NCI-H1105 treated with DMSO at 0.1 percent for 48 hours (cell line): Measurements from ENCODE around the gene CAMP.
"Not testable (repeated sequence)": the region's sequence is repeated elsewhere in the genome, so short reads cannot be mapped to it uniquely, and the experiment has no call there.

ENCODE experiments used
- DNase-seq: peaks from one replicate; lab custom pipeline; 2025; lab: John Stamatoyannopoulos, UW

CAMP gene, protein sequence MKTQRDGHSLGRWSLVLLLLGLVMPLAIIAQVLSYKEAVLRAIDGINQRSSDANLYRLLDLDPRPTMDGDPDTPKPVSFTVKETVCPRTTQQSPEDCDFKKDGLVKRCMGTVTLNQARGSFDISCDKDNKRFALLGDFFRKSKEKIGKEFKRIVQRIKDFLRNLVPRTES

DNA sequence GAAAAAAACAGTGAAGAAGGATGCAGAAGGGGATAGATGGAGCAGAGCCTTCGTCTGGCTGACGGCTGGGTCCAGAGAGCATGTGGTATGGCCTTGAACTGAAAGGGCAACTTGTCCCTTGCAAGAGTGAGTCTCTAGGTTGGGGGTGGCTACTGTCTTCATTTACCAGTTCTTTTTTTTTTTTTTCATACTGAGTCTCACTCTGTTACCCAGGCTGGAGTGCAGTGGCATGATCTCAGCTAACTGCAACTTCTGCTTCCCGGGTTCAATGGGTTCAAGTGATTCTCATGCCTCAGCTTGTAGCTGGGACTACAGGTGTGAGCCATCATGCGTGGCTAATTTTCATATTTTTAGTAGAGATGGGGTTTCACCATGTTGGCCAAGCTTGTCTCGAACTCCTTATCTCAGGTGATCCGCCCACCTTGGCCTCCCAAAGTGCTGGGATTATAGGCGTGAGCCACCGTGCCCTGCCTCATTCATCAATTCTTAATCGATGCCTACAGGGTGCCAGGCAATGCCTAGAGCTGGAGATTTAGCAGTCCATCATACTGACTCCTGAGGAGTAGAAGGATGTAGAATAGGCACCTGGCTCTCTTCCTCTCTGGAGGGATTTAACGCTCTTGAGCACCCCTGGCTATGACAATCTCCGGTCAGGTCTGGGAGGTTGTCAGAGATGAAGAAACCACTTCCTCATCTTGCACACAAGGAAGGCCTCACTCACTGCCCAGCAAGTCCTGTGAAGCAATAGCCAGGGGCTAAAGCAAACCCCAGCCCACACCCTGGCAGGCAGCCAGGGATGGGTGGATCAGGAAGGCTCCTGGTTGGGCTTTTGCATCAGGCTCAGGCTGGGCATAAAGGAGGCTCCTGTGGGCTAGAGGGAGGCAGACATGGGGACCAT is at the start of gene CAMP:
TSS of gene CAMP (plus strand) at position 880 of the 898 bp plus-strand sequence. CDS start at position 897, 17 bp downstream.
- DNase-seq: no peak

DNA sequence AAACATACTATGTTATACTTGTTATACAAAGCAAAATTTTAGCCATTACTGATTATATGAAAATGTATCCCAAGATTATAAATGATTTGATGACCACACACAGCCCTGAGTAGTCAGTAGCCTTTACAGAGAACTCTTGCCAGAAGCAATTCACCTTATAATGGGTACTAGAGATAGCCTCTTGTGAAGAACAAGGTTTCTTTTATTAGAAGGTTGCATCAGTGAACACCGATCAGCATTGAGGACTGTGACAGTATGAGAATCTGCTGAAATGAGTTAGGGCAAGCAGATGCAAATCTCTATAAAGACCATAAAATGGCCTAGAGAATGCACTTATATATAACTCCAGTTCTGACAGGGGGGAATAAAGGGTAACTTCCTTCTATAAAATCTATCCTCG is 45.2 kb upstream of the CAMP start:
- DNase-seq: no peak

DNA sequence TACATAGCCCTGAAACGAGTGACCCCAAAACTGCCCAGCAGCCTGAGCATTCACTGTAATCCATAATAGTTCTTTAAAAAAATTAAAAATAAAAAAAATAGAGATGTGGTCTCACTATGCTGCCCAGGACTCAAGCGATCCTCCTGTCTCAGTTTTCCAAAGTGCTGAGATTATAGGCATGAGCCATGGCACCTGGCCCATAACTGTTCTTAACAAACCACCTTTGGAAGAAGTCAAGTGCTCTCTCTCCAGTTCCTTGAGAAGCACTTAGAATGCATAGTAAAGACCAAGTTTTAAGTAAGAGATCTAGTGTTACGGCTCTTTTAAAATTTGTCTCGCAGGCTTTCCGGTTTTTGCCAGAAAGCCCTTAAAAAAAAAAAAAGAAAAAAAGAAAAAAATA is 43.3 kb upstream of the CAMP start:
- DNase-seq: no peak

DNA sequence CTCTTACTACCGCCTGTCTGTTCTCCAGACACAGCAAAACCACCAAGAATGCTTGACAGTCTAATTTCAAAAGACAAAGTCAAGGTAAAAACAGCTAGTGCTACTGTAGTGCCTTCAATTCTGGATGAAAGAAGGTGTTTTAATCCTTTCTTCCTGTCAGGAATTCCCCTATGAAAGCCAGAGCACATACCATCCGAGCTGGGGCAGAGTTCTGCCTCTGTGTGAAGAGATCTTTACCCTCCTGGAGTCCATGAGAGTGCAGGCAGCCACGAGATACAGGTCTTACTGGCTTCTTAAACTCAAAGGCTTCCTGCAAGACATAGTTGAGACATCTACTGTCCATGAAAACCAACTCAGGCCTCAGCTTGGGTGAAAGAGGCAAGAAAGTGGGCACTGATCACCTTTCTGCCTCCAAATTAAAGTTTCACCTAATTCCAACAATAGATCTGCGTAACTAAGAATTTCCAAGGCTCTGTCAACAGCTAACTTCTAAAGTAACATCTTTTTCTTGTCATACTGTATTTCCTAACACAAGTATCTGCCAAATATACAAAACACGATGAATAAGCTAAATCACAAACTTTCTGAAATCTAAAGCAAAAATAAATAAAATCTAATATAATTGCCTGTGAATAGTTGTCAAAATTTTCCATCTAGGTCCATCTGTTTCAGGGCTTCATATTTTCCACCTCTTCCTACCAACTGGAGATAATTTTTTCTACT is 42.6 kb upstream of the CAMP start:
- no peak for DNase-seq

GRCh38 chr3:48184299-48184698 is 39.0 kb upstream of the CAMP start:
- DNase-seq: no peak

GRCh38 chr3:48185129-48185528 is 38.2 kb upstream of the CAMP start:
- no peak for DNase-seq

- DNase-seq: no peak
These were observed 36.5 kb upstream of the CAMP start for GRCh38 chr3:48186631-48187300.

GRCh38 chr3:48187301-48187578 is 36.1 kb upstream of the CAMP start:
- DNase-seq: no peak

DNA sequence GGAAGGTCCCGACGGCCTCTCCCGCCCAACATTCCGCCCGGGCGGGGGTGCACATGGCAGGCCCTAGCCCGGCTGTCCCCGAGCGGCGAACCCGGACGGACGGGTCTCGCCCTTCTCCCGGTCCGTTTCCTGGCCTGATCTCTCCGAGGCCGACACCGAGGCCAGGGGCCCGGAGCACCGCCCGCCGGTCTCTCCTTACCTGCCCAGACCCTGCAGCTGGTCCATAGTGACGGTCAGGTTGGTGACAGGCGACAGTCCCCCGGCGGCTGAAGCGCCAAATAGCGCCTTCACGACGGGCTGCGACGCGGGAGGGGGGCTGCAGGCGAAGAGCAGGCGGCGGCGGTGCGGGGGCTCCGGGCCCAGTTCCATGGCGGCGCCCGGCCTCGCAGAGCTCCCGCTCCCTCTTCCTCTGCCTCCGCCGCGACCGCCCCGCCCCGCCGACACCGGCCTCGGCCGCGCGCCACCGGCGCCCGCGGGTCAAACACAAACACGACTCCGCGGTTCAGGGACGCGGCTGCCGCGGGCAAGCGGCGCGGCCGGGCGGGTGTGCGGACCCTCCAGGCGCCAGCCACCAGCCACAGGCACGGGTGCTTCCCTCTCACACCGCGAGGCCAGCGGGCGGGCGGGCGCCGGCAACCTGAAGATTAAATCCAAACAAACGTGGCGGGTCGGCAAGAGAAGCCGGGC is 35.6 kb upstream of the CAMP start:
- DNase-seq: no peak

DNA sequence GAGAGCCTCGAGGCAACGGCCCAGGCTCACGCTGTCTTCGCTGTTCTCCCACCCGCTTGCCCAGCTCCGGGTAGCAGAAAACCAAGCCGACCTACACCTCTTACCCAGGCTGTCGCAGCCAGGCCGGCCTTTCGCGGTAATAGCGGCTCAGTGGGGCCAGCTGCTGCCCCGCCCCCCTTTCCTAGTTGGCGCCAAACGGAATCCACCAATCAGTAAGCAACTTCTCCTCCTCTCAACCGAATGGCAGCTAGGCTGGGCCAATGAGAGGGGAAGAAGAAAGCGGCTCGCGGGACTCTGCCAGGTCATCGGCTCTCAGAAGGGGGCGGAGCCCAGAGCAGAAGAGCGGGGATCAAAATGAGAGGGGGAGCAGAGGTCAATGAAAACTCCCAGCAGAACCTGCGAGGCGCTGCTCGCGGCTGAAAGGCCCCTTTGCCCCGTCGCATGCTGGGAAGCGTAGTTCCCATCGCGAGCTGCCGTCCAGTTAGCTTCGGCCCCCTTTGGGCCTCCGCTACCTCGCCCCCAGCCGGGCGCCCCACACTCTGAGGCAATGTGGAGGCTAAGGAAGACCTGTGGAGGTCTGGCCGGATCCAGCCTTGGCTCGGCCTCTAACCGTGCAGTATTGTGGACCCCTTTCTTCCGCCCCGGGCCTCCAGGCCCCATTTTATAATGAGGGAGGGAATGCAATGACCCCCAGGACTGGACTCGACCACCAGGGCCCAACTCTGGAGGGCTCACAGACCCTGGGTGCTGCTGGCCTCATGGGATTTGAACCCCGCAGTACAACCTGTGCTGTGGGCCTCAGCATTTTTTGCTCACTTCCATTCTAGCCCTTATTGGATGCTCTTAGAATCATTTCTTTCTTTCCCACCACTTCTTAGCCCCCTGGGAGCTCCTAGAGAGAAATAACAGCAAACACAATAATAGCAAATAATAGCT is 34.8 kb upstream of the CAMP start, which contains the start of gene CDC25A:
TSS of gene CDC25A (minus strand) at position 152 of the 936 bp plus-strand sequence. CDS start 470 bp downstream, outside the sequence.
- peak; percentile 96 for DNase-seq

- no peak for DNase-seq
These were observed 34.0 kb upstream of the CAMP start for GRCh38 chr3:48189321-48189720.

GRCh38 chr3:48190911-48191310 is 32.4 kb upstream of the CAMP start:
- no peak for DNase-seq

DNA sequence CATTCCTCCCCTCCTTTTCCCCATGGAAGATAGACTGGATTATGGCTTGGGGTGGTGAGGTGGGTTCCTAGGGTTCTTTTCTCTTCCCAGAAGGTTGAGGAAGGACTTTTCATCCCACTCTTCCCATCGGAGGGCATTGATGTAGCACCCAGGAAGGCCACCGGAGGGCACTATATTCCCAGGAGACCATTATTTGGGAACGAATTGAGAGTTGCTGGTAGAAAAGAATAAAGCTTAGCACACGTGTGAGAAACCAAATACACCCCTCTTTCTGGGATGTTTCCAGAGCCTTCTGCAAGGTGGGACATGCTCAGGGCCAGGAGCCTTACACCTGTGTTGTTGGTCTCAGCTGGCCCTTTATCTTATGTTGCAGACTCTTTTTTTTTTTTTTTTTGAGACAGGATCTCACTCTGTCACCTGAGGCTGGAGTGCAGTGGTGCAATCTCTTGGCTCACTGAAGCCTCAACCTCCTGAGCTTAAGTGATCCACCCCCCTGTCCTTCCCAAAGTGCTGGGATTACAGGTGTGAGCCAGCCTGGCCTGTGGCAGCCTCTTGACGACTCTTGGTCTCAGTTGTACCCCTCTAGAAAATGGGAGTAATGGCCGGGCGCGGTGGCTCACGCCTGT is 28.7 kb upstream of the CAMP start:
- DNase-seq: peak; percentile 36

GRCh38 chr3:48196611-48197010 is 26.7 kb upstream of the CAMP start:
- DNase-seq: no peak

DNA sequence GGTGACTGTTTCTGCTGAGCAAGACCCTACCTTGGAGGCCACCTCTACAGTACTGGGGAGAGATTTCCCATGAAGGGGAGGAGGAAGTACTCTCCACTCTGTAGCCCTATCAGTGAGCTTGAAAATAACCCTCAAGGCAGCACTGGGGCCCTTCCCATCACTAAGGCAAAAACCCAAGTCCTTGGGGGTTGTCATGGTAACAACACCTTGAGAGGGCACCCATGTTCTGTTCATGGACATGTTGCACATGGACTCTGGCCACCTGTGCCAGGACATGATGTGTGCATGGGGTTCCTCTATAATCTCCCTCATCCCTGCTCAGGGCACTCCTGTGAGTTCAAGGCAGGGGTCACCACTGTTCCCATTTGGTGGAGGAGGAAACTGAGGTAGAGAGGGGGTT is 24.2 kb upstream of the CAMP start:
- DNase-seq: no peak

DNA sequence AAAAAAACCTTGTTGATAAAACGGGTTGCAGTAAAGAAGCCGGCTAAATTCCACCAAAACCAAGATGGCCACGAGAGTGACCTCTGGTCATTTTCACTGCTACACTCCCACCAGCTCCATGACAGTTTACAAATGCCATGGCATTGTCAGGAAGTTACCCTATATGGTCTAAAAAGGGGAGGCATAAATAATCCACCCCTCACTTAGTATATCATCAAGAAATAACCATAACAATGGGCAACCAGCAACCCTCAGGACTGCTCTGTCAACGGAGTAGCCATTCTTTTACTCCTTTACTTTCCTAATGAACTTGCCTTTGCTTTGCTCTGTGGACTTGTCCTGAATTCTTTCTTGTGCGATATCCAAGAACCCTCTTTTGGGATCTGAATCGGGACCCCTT is 20.7 kb upstream of the CAMP start:
- DNase-seq: no peak

DNA sequence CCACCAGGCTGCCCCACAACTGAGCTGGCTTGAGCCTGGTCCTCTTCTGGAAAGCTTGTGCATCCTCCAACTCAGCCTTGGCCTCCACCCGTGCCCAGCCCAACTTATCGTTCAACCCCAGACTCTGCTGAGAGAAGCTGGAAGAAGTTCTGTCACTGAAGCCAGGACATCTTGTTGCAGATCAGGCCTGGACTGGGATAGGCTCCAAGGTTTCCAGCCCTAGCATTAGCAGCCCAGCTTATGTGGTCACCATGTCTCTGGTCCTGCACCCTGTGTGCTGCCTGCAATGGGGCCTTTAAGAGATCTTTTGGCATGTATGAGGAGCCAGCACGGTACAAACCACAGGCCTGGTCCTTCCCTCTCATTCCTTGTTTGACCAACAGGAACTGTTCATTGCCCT is 15.2 kb upstream of the CAMP start:
- no peak for DNase-seq

GRCh38 chr3:48209445-48209844 is 13.8 kb upstream of the CAMP start:
- DNase-seq: no peak

- DNase-seq: not testable (repeated sequence)
These were observed 12.8 kb upstream of the CAMP start for GRCh38 chr3:48210534-48210933.

DNA sequence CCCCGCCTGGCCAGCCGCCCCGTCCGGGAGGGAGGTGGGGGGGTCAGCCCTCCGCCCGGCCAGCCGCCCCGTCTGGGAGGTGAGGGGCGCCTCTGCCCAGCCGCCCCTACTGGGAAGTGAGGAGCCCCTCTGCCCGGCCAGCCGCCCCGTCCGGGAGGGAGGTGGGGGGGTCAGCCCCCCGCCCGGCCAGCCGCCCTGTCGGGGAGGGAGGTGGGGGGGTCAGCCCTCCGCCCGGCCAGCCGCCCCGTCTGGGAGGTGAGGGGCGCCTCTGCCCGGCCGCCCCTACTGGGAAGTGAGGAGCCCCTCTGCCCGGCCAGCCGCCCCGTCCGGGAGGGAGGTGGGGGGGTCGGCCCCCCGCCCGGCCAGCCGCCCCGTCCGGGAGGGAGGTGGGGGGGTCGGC is 11.5 kb upstream of the CAMP start:
- not testable (repeated sequence) for DNase-seq
